Endodermal cell (in vitro differentiated cells): ENCODE data around the gene TNFSF10. TPM values are rescaled to one million over a fixed set of nuclear protein-coding genes. Genes with fewer than 3 reads are reported as not detected.

Source experiments
- DNase-seq: peaks from one replicate; pipeline ENCODE4 v3.0.0-alpha.2; 2017
- H3K27ac ChIP-seq: 2 replicates; pipeline ENCODE4 v1.5.1; 2013; ENCODE audit warnings: mild to moderate bottlenecking, low read depth, low read length, moderate library complexity
- H3K27me3 ChIP-seq: 2 replicates; pipeline ENCODE4 v1.6.1; 2013; ENCODE audit warnings: mild to moderate bottlenecking, low read length, moderate library complexity; ENCODE audit not compliant: insufficient read depth, control insufficient read depth, poor library complexity, severe bottlenecking
- H3K36me3 ChIP-seq: 2 replicates; pipeline ENCODE4 v1.7.0; 2013; ENCODE audit warnings: mild to moderate bottlenecking, low read length, moderate library complexity; ENCODE audit not compliant: control insufficient read depth, insufficient read depth
- H3K4me1 ChIP-seq: one replicate; pipeline ENCODE4 v1.7.0; 2013; ENCODE audit warnings: low read length; ENCODE audit not compliant: control insufficient read depth, insufficient read depth
- H3K4me3 ChIP-seq: 2 replicates; pipeline ENCODE4 v1.5.1; 2013; ENCODE audit warnings: mild to moderate bottlenecking, low read length, moderate library complexity
- H3K9ac ChIP-seq: 2 replicates; pipeline ENCODE4 v1.6.1; 2013; ENCODE audit warnings: mild to moderate bottlenecking, low read length, moderate library complexity; ENCODE audit not compliant: poor library complexity, severe bottlenecking; ENCODE audit errors: extremely low read depth
- H3K9me3 ChIP-seq: 2 replicates; pipeline ENCODE4 v1.6.1; 2013; ENCODE audit warnings: mild to moderate bottlenecking, low read length, moderate library complexity; ENCODE audit not compliant: control insufficient read depth
- H3K27ac Mint-ChIP-seq: 2 replicates; pipeline ENCODE4 v1.8.0; 2020; ENCODE audit warnings: mixed read lengths
- H3K27me3 Mint-ChIP-seq: 2 replicates; pipeline ENCODE4 v1.8.0; 2021; ENCODE audit warnings: mild to moderate bottlenecking, mixed read lengths; ENCODE audit not compliant: insufficient read depth
- H3K36me3 Mint-ChIP-seq: 2 replicates; pipeline ENCODE4 v1.8.0; 2020; ENCODE audit warnings: low read depth, mixed read lengths
- H3K4me1 Mint-ChIP-seq: 2 replicates; pipeline ENCODE4 v1.8.0; 2020; ENCODE audit warnings: mixed read lengths
- H3K4me3 Mint-ChIP-seq: 2 replicates; pipeline ENCODE4 v1.8.0; 2020; ENCODE audit warnings: mild to moderate bottlenecking, moderate library complexity, mixed read lengths
- H3K9me3 Mint-ChIP-seq: 2 replicates; pipeline ENCODE4 v1.8.0; 2020; ENCODE audit warnings: mild to moderate bottlenecking, mixed read lengths
- CTCF ChIP-seq: fragments of 200-600 bp; sonication (generic); conservative IDR thresholded peaks from 2 replicates; pipeline ENCODE4 v1.5.0; 2021; ENCODE audit warnings: antibody characterized with exemption, mild to moderate bottlenecking
- WGBS, 2 experiments: methylation state at CpG; one replicate each; pipeline versions ENCODE4 v1.1.5 to v1.1.7; 2013; ENCODE audit warnings: missing lambda C conversion rate in 2 of 2, mixed read lengths in 1 of 2; ENCODE audit not compliant: insufficient coverage in 1 of 2, insufficient read length in 1 of 2; 5-methylcytosine and 5-hydroxymethylcytosine counted together
- total RNA-seq, 2 donors: library from RNA; stranded (reverse); fragmentation: NEBNext Ultra II Directional in 1 of 2; extraction: Animal tissue kit (Norgen Biotek cat#: 25700) in 1 of 2; gene quantifications; 2 replicates in 1 of 2; 3 replicates in 1 of 2; pipeline ENCODE4 v1.2.1, GENCODE V29; 2021

TNFSF10 gene
- total RNA-seq, 2 donors from 2014 or later: 0.51 TPM; not detected in 1

DNA sequence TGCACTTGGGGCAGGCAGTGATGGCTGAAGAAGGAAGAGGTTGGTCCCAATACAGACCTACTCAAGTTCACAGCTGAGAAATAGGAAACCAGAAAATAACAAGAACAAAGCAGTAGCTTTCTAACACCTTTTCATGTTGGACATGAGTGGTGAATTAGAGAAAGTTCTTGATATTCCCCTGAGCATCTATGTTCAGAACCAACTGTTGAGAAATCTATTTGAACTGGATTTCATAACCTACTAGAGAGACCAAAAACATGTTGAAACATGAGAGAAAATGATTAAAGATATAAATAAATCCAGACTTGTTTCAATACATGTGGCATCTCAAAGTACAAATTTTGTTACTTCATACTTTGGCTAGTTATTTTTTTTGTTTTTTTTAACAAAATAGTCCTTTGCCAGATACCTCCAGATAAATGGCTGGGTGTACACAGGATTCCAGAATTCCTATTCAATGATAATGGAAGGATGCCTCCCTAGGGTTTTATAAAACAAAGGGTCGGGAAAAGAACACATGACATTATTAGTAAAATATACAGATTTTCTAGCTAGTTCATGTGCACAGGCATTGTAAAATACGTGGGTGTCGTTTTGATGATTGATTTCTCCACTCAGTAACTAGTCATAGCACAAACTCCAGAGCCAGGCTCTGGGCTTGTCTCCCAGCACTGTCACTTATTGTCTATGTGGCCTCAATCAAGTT is 34.4 kb upstream of the TNFSF10 start:
- H3K4me3 ChIP-seq: no peak overlapping the region
- H3K27me3 ChIP-seq: no peaks in the 10 kb centered on the region
- H3K27ac ChIP-seq: no peak overlapping the region
- TF ChIP-seq CTCF: no peak
- no peaks in the 10 kb centered on the region for H3K27me3 Mint-ChIP-seq
- H3K9me3 Mint-ChIP-seq: no peaks in the 10 kb centered on the region
- no peak overlapping the region for H3K4me3 Mint-ChIP-seq
- H3K27ac Mint-ChIP-seq: no peak overlapping the region
- no peaks in the 10 kb centered on the region for H3K4me1 ChIP-seq
- DNase-seq: no peak
- no peaks in the 10 kb centered on the region for H3K9me3 ChIP-seq
- H3K36me3 ChIP-seq: no peaks in the 10 kb centered on the region
- no peaks in the 10 kb centered on the region for H3K36me3 Mint-ChIP-seq
- H3K9ac ChIP-seq: no peak overlapping the region
- H3K4me1 Mint-ChIP-seq: peaks cover 2% of the 10 kb centered on the region
- 45% methylated on average over 2 of the region's 3 CpGs; no CpG with 5 or more reads in 1 of the 2 experiments for WGBS, 2 experiments

DNA sequence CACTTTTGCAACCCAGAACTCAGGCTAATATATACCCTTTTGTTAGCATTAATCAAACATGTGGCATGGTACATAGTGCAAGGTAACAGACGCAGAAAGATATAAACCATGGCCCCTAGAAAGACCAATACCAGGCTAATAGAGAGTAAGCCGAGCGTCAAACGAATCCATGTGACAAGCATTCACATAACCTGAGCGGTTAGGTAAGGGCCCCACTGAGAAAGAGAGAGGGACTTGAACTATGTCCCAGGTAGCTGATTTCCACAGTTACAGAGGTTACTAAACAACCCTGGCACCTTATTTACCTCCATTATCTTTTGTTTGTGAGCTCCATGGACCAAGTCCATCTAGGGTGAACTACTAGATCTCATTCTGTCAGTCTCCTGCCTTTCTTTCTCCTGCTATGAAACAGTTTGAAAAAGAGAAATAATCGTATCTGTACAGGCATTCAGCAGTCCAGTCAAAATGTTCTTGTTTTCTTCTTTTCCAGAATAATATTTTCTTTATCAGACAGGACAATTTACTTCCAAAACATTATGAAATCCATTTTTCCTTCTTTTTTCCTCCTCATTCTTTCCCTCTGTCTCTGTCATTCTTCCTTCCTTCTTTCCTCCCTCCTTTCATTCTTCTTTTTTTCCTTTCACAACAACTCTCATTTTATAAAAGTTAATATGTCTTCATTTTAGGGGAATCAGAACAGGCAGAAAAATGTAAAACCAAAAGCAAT is 30.5 kb upstream of the TNFSF10 start:
- Mint-ChIP-seq H3K27ac (no peak overlapping the region), H3K27me3 (no peaks in the 10 kb centered on the region), H3K9me3 (no peaks in the 10 kb centered on the region), H3K4me1 (peaks cover 4% of the 10 kb centered on the region), H3K36me3 (no peaks in the 10 kb centered on the region), H3K4me3 (no peak overlapping the region)
- Histone ChIP-seq H3K4me3 (no peak overlapping the region), H3K27ac (no peak overlapping the region), H3K36me3 (no peaks in the 10 kb centered on the region), H3K27me3 (no peaks in the 10 kb centered on the region), H3K9me3 (no peaks in the 10 kb centered on the region), H3K9ac (no peak overlapping the region), H3K4me1 (no peaks in the 10 kb centered on the region)
- DNase-seq: no peak
- WGBS, 2 experiments: 93 to 98% methylated on average over 6 of the region's 6 CpGs
- no peak for TF ChIP-seq CTCF

GRCh38 chr3:172552607-172553006 is 29.4 kb upstream of the TNFSF10 start:
- no peak overlapping the region for H3K27ac Mint-ChIP-seq
- no peaks in the 10 kb centered on the region for H3K9me3 Mint-ChIP-seq
- Histone ChIP-seq H3K27ac (no peak overlapping the region), H3K4me3 (no peak overlapping the region), H3K27me3 (no peaks in the 10 kb centered on the region), H3K9ac (no peak overlapping the region), H3K4me1 (no peaks in the 10 kb centered on the region), H3K36me3 (no peaks in the 10 kb centered on the region), H3K9me3 (peaks cover 4% of the 10 kb centered on the region)
- no peaks in the 10 kb centered on the region for H3K27me3 Mint-ChIP-seq
- H3K4me1 Mint-ChIP-seq: peaks cover 5% of the 10 kb centered on the region
- no peak for TF ChIP-seq CTCF
- no peak overlapping the region for H3K4me3 Mint-ChIP-seq
- no peak for DNase-seq
- H3K36me3 Mint-ChIP-seq: no peaks in the 10 kb centered on the region
